Muscle of leg (tissue), 11 donors: ENCODE data around the gene SMARCD1. TPM values are rescaled to one million over a fixed set of nuclear protein-coding genes. Genes with fewer than 3 reads are reported as not detected.

ENCODE experiments used
- DNase-seq: peaks from one replicate; pipeline ENCODE4 v3.0.0; 2013
- H3K27ac ChIP-seq: one replicate; pipeline ENCODE4 v1.5.1; 2013; ENCODE audit warnings: mild to moderate bottlenecking, low read length, control low read depth
- H3K27me3 ChIP-seq: one replicate; pipeline ENCODE4 v1.6.1; 2013; ENCODE audit warnings: low read length; ENCODE audit not compliant: control insufficient read depth, insufficient read depth
- H3K36me3 ChIP-seq: one replicate; pipeline ENCODE4 v1.6.1; 2013; ENCODE audit warnings: low read length; ENCODE audit not compliant: control insufficient read depth, insufficient read depth
- H3K4me1 ChIP-seq: one replicate; pipeline ENCODE4 v1.6.1; 2013; ENCODE audit warnings: low read length; ENCODE audit not compliant: control insufficient read depth, insufficient read depth
- H3K4me3 ChIP-seq: one replicate; pipeline ENCODE4 v1.5.1; 2013; ENCODE audit warnings: low read length, control low read depth
- H3K9me3 ChIP-seq: replicated peaks from 2 replicates; pipeline ENCODE4 v1.6.1; 2013; ENCODE audit warnings: low read depth, low read length; ENCODE audit not compliant: control insufficient read depth
- WGBS: methylation state at CpG from one replicate; pipeline ENCODE4 v1.1.5; 2013; ENCODE audit warnings: missing lambda C conversion rate; ENCODE audit not compliant: insufficient coverage; 5-methylcytosine and 5-hydroxymethylcytosine counted together
- polyA plus RNA-seq, 8 donors: library from polyadenylated mRNA; unstranded; fragments of 120-200 nt; gene quantifications; one replicate each; pipeline versions ENCODE4 v1.2.1 to v1.2.3, GENCODE V29; 2013; ENCODE audit warnings: inconsistent platforms in 1 of 8, low replicate concordance in 1 of 8; ENCODE audit not compliant: insufficient read length in 8 of 8, insufficient read depth in 1 of 8
- total RNA-seq: library from RNA; stranded (reverse); fragments of 120-200 nt; gene quantifications from one replicate; pipeline ENCODE4 v1.2.4, GENCODE V29; 2013

SMARCD1 gene
- total and polyA plus RNA-seq, 9 donors: 25.1 to 67.0 (median 51.9) TPM

- no peak overlapping the region for H3K4me3 ChIP-seq
- H3K9me3 ChIP-seq: no peaks in the 10 kb centered on the region
- H3K36me3 ChIP-seq: no peaks in the 10 kb centered on the region
- H3K27me3 ChIP-seq: no peaks in the 10 kb centered on the region
- DNase-seq: peak; percentile 37
- H3K4me1 ChIP-seq: peaks cover 38% of the 10 kb centered on the region
- peak overlapping the region; percentile 90 for H3K27ac ChIP-seq
- WGBS: 26% methylated on average over 3 of the region's 8 CpGs
Observed at GRCh38 chr12:50110127-50110761, 25.1 kb downstream of the SMARCD1 start.

- 56% methylated on average over 4 of the region's 7 CpGs for WGBS
- DNase-seq: peak; percentile 80
Observed at GRCh38 chr12:50110762-50111351, 25.7 kb downstream of the SMARCD1 start.

GRCh38 chr12:50111395-50111692 lies 26.2 kb downstream of the SMARCD1 start:
- Histone ChIP-seq H3K27me3 (no peaks in the 10 kb centered on the region), H3K4me1 (peaks cover 32% of the 10 kb centered on the region), H3K27ac (peak overlapping the region; percentile 90), H3K4me3 (peak overlapping the region; percentile 35), H3K36me3 (peaks cover 8% of the 10 kb centered on the region), H3K9me3 (no peaks in the 10 kb centered on the region)
- 3% methylated on average over 19 of the region's 19 CpGs for WGBS
- DNase-seq: no peak

More at GRCh38 chr12:50110762-50111351, 25.7 kb downstream of the SMARCD1 start:
- peak overlapping the region; percentile 90 for H3K27ac ChIP-seq
- H3K4me3 ChIP-seq: no peak overlapping the region
- H3K27me3 ChIP-seq: no peaks in the 10 kb centered on the region
- H3K9me3 ChIP-seq: no peaks in the 10 kb centered on the region
- peaks cover 5% of the 10 kb centered on the region for H3K36me3 ChIP-seq
- peaks cover 32% of the 10 kb centered on the region for H3K4me1 ChIP-seq

DNA sequence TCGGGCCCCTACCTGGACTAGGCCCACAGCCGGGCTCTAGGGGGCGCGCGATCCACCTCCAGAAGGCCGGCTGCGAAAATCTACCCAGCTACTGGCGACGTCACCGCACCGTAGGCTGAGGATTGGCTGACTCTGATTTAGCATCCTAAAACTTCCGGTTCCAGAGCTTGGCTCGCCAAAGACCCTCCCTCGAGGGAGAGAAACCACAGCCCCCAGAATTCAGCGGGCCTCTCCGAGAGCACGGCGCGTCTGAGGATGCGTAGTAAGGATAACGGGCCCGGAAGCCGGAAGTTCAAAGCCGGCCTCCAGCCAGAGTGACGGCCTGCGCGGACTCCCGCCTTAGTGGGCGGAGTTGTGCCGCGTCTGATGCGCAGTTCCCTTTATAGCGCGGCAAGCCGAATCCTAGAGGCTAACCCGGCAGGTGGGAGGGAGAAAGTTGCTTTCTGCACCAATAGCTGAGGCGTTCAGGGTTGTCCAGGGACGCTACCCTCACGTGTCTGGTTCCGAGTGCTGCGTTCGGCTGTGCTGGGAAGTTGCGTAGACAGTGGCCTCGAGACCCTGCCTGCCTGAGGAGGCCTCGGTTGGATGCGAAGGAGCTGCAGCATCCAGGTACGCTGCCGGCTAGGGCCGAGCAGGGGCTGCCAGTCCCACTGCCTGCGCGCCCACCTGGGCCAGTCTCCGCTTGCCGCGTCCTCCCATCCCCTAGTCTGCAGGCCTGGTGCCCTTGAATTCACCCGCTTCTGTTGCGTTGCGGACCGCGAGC lies 26.7 kb downstream of the SMARCD1 start, which contains the start of gene COX14:
Gene COX14, plus strand, starts transcription at position 544 of the 763 bp plus-strand sequence. CDS start 7,808 bp downstream, outside the sequence.
- H3K9me3 ChIP-seq: no peaks in the 10 kb centered on the region
- peak within 1 kb of the TSS; percentile 99 for H3K4me3 ChIP-seq
- H3K27ac ChIP-seq: peak within 1 kb of the TSS; percentile 98
- WGBS: under 1% methylated on average over 57 of the region's 59 CpGs
- H3K36me3 ChIP-seq: peaks cover 12% of the 10 kb centered on the region
- peak; percentile 100 for DNase-seq
- H3K4me1 ChIP-seq: peaks cover 32% of the 10 kb centered on the region
- H3K27me3 ChIP-seq: no peaks in the 10 kb centered on the region

DNA sequence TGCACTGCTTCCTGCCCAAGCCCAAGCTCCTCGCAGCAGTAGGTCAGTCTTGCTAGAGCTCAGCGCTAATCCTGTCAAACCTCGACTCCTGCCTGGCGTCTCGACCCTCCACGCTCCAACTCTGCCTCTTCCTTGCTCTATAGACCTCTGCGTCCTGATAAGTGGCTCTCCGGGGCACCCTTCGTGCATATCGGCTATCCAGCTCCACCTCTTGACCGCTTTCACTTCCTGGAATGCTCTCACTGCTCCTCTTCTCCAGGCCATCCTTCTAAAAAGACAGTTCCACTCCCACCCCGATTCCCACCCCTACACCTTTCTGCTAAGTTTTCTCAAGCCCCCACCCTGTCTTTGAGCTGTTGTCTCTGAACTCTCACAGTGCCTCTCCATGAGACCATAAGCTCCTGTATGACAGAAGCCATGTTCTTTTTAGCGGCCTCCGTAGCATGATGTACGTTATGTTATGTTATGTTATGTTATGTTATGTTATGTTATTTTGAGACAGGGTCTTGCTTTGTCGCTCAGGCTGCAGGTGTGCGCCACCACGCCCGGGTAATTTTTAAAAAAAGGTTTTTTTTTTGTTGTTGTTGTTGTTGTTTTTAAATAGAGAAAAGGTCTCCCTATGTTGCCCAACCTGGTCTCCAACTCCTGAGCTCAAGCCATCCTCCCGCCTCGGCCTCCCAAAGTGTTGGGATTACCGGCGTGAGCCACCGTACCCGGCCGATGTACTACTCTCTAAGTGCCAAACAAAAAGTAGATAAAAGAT lies 27.5 kb downstream of the SMARCD1 start:
- no peak for DNase-seq
- no peaks in the 10 kb centered on the region for H3K27me3 ChIP-seq
- H3K4me1 ChIP-seq: peaks cover 37% of the 10 kb centered on the region
- 0% methylated on average over 12 of the region's 26 CpGs for WGBS
- no peaks in the 10 kb centered on the region for H3K9me3 ChIP-seq
- H3K27ac ChIP-seq: peak overlapping the region; percentile 98
- H3K4me3 ChIP-seq: peak overlapping the region; percentile 99
- peaks cover 12% of the 10 kb centered on the region for H3K36me3 ChIP-seq

- H3K27me3 ChIP-seq: no peaks in the 10 kb centered on the region
- no peak overlapping the region for H3K4me3 ChIP-seq
- peaks cover 14% of the 10 kb centered on the region for H3K4me1 ChIP-seq
- no peak for DNase-seq
- no peak overlapping the region for H3K27ac ChIP-seq
- H3K9me3 ChIP-seq: no peaks in the 10 kb centered on the region
- peaks cover 31% of the 10 kb centered on the region for H3K36me3 ChIP-seq
- WGBS: 88% methylated on average over 6 of the region's 6 CpGs
Observed at GRCh38 chr12:50117057-50117622, 32.0 kb downstream of the SMARCD1 start.

DNA sequence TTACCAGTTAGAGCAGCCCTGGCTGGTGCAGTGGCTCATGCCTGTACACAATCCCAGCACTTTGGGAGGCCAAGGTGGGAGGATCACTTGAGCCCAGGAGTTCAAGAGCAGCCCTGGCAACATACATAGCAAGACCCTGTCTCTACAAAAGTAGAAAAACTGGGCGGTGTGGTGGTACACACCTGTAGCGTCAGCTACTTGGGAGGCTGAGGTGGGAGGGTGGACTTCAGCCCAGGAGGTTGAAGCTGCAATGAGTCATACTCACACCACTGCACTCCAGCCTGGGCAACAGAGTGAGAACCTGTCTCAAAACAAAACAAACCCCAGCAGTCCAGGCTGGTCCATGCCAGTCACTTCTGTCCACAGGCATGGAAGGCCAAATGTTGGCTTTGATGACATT lies 34.2 kb downstream of the SMARCD1 start:
- H3K36me3 ChIP-seq: peaks cover 36% of the 10 kb centered on the region

DNA sequence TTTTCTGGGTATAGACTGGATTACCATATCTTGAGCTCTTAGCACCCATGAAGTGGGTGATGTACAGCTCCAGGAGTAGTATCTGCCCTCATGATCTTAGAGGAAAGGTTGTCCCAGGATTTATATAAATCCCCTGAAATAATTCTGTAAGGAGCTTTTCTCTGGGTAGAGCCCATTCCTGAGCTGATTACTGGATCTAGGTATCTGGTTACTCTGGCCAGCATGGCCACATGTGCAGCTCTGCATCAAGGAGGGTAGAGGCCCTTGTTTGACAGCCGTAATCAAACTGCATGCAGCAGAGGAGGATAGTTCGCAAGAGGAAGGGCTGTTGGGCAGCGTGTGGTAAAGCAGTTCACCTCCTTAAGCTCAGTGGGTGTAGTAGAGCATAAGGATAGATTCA lies 35.4 kb downstream of the SMARCD1 start:
- Histone ChIP-seq H3K27me3 (no peaks in the 10 kb centered on the region), H3K36me3 (peaks cover 35% of the 10 kb centered on the region), H3K27ac (no peak overlapping the region), H3K4me1 (peaks cover 8% of the 10 kb centered on the region), H3K9me3 (no peaks in the 10 kb centered on the region), H3K4me3 (no peak overlapping the region)
- WGBS: 81% methylated on average over 3 of the region's 3 CpGs
- DNase-seq: no peak

More for the DNA sequence above, 34.2 kb downstream of the SMARCD1 start:
- no peak overlapping the region for H3K27ac ChIP-seq
- peaks cover 8% of the 10 kb centered on the region for H3K4me1 ChIP-seq
- no peaks in the 10 kb centered on the region for H3K27me3 ChIP-seq
- WGBS: no CpG with 5 or more reads among the region's 2 CpGs
- no peak overlapping the region for H3K4me3 ChIP-seq
- no peak for DNase-seq
- H3K9me3 ChIP-seq: no peaks in the 10 kb centered on the region

- no peaks in the 10 kb centered on the region for H3K27me3 ChIP-seq
- H3K4me3 ChIP-seq: no peak overlapping the region
- H3K4me1 ChIP-seq: peaks cover 8% of the 10 kb centered on the region
- no peaks in the 10 kb centered on the region for H3K9me3 ChIP-seq
- WGBS: 92% methylated on average over 3 of the region's 3 CpGs
- no peak overlapping the region for H3K27ac ChIP-seq
- H3K36me3 ChIP-seq: peaks cover 31% of the 10 kb centered on the region
- no peak for DNase-seq
Observed at GRCh38 chr12:50120953-50121352, 35.8 kb downstream of the SMARCD1 start.
